C4-2B (cell line): Measurements from ENCODE around the gene TBX19.

Experiments
- H3K27ac ChIP-seq: fragments of 450-650 bp; 2 replicates; pipeline ENCODE4 v1.5.1; 2017
- CTCF ChIP-seq: fragments of 450-650 bp; conservative IDR thresholded peaks from 2 replicates; pipeline ENCODE4 v1.5.1; 2017; ENCODE audit warnings: mild to moderate bottlenecking
- ZFX ChIP-seq: fragments of 450-650 bp; IDR thresholded peaks from 2 replicates; pipeline ENCODE4 v1.6.1; 2017

TBX19 gene

DNA sequence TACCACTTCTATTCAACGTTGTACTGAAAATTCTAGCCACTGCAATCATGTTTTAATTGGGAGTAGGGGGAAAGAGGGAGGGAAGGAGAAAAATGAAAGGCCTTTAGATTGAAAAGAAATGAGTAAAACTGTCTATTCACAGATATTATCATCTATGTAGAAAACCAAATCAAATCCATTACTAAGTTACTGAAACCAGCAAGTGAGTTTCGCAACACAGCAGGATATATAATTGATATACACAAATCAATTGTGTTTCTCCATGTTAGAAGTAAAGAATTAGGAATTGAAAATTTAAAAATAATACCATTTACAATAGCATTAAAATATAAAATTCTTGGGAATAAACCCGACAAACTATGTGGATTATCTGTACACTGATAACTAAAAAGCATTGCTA, 35.6 kb upstream of the TBX19 start:
- TF ChIP-seq ZFX (no peak), CTCF (no peak)

DNA sequence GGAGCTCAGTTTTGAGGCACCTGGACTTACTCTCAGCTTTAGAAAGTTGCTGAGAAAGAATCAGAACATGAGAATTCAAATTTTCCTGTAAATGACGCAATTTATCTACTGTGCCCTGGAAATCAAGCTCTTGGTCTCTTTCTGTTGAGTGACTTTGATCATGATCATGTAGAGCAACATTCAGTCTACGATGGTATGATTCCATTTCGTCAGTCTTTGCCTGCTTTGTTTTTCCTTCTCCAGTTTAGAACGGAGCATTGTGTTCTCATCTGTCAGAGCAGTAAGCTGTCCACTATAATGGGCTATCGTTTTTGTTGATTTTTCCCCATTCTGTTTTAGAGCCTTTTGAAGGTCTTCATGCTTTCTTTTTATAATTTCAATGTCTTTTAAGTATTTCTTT, 34.2 kb upstream of the TBX19 start:
- H3K27ac ChIP-seq: no peak overlapping the region
- TF ChIP-seq CTCF: no peak
- no peak for TF ChIP-seq ZFX

More for the DNA sequence above, 35.6 kb upstream of the TBX19 start:
- no peak overlapping the region for H3K27ac ChIP-seq

DNA sequence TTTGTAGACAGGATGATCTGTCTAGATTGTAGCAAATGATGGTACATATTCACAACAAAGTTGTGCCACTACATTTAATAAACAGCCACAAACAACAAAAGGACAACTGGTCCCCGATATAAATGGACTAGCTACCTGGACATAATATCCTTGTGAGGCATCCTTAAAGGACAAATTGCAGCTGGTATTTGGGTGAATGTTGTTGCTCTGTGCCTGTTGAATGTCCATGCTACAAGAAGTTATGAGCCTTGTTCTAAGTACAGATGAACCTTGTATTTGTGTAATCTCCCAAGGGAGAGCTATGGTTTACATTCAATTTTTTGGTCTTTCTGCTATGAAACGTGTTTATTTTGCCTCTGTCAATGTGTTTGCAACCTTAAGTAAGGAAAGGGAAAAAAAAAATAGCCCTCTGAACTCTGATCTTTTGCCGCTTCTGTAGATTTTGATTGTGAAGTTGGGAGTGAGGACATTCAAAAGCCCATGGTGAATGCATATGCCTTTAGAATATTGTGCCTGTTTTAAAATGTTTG, 28.4 kb upstream of the TBX19 start:
- no peak for TF ChIP-seq CTCF
- no peak for TF ChIP-seq ZFX

GRCh38 chr1:168256164-168256563, 24.5 kb upstream of the TBX19 start:
- no peak overlapping the region for H3K27ac ChIP-seq
- no peak for TF ChIP-seq CTCF
- TF ChIP-seq ZFX: no peak

More for the DNA sequence above, 28.4 kb upstream of the TBX19 start:
- H3K27ac ChIP-seq: no peak overlapping the region

DNA sequence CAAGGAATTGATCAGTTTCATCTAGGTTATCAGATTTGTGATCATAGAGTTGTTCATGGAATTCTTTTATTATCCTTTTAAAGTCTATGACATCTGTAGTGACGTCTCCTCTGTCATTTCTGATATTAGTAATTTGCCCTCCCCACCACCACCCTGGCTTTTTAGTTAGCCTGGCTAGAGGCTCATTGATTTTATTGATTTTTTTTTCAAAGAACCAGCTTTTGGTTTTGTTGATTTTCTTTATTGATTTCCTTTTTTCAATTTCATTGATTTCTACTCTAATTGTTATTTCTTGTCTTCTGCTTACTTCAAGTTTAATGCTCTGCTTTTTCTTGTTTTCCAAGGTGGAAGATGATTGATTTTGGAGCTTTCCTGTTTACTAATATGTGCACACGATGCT, 23.3 kb upstream of the TBX19 start:
- TF ChIP-seq ZFX (no peak), CTCF (no peak)

GRCh38 chr1:168259567-168259966, 21.1 kb upstream of the TBX19 start:
- TF ChIP-seq CTCF (no peak), ZFX (no peak)
- H3K27ac ChIP-seq: no peak overlapping the region

More for the DNA sequence above, 23.3 kb upstream of the TBX19 start:
- H3K27ac ChIP-seq: no peak overlapping the region

GRCh38 chr1:168260393-168260792, 20.3 kb upstream of the TBX19 start:
- no peak for TF ChIP-seq ZFX
- no peak for TF ChIP-seq CTCF
- H3K27ac ChIP-seq: no peak overlapping the region
